MG63 (cell line): ENCODE results near the gene TMEM30B. TPM values are rescaled to one million over a fixed set of nuclear protein-coding genes. Genes with fewer than 3 reads are reported as not detected.

Source experiments
- DNase-seq: peaks from one replicate; pipeline ENCODE4 v3.0.0-alpha.2; 2020
- H3K27me3 ChIP-seq: fragments of 250-450 bp; sonication (Bioruptor Pico); 2 replicates; pipeline ENCODE4 v1.5.1; 2020; ENCODE audit warnings: mild to moderate bottlenecking, moderate library complexity
- H3K36me3 ChIP-seq: fragments of 250-450 bp; sonication (Bioruptor Pico); 2 replicates; pipeline ENCODE4 v1.5.1; 2020; ENCODE audit warnings: mild to moderate bottlenecking, moderate library complexity
- H3K4me3 ChIP-seq: fragments of 250-450 bp; sonication (Bioruptor Pico); 2 replicates; pipeline ENCODE4 v1.5.1; 2020; ENCODE audit warnings: mild to moderate bottlenecking, moderate library complexity
- H3K9me3 ChIP-seq: fragments of 250-450 bp; sonication (Bioruptor Pico); 2 replicates; pipeline ENCODE4 v1.5.1; 2020; ENCODE audit warnings: mild to moderate bottlenecking, moderate library complexity
- total RNA-seq: library from RNA; depleted of rRNA; stranded (reverse); fragments of >200 nt; shearing (Covaris generic); gene quantifications from 2 replicates; pipeline ENCODE4 v1.2.3, GENCODE V29; 2014; ENCODE audit warnings: low replicate concordance; rRNA removed

The TMEM30B gene
- total RNA-seq, 1 experiment from 2014 or later, result not detected

DNA sequence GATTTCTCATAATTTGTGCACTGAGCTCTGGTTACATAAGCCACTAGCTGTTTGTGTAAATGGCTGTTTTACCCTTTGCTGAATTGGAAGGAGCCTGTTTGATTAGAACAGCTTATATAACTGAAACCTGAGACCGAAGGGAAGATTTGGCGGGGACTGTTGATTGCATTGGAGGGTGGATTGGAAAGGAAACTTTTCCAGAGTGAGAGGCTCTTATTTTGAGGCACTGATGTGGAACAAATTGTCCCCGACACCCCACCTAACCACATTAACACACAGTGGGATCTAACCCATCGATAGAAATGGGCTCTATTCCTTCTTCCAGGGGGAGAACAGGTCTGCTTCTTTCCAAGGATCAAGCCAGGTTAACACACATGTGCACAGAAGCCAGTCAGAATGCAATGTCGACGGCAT is 51.7 kb downstream of the TMEM30B start:
- no peaks in the 10 kb centered on the region for H3K27me3 ChIP-seq
- H3K36me3 ChIP-seq, result no peaks in the 10 kb centered on the region
- no peaks in the 10 kb centered on the region for H3K9me3 ChIP-seq
- no peak for DNase-seq
- no peak overlapping the region for H3K4me3 ChIP-seq

DNA sequence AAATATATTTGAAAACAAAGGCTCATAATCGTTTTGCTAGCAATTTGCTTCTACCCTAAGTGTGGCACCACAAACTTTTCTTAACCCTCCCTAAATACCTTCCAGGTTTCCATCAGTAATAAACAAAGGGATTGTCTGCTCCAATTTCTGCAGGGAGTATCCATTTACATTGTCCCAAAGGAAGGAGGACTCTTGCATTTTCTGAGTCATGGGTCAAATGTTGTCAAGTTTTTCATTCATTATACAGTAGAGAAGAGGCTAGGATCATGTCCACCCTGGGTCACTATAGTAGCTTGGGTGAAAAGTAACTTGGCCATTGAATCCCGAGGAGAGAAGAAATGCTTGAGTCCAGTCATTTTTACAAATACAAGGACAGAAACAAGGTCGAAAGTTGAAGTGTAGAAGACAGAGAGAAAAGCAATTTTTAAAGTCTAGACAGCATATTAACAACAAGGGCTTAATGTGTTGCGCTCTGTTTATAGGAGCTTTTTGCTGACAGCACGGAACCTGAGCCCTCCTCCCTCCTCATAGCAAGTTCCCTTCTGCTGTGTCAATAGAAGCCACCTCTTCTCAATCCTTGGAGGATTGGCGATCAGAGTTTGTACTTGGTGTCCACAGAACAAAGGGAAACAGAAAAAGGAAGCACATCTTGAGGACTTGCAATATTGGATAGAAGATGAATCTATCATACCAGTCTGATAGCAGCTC is 53.1 kb downstream of the TMEM30B start:
- Histone ChIP-seq H3K4me3 (no peak overlapping the region), H3K9me3 (no peaks in the 10 kb centered on the region), H3K27me3 (no peaks in the 10 kb centered on the region), H3K36me3 (no peaks in the 10 kb centered on the region)
- no peak for DNase-seq

Other genes starting within 250 kb of the TMEM30B start
- gene PRKCH, start 40.2 kb upstream of the TMEM30B start, total RNA-seq, result 5.3 and 6.0 TPM in 2 replicates